HepG2 (cell line): Measurements from ENCODE around the gene SVBP. TPM values are rescaled to one million over a fixed set of nuclear protein-coding genes. Genes with fewer than 3 reads are reported as not detected.

Experiments used
- ATAC-seq: fragments of 200-7000 bp; cut with Tn5 transposase; 3 replicates; pipeline ENCODE4 v1.9.1; 2020; ENCODE audit warnings: mild to moderate bottlenecking, moderate library complexity
- BruUV-seq: library from RNA; stranded (reverse); fragments of 400-500 nt; replicated peaks from 2 replicates; lab custom pipeline; 2021; lab: Mats Ljungman, UMichigan
- CTCF ChIA-PET: fragments of 300-600 bp; formaldehyde crosslinking; extraction: SDS; loops from one replicate; lab custom pipeline; 2021; ENCODE audit warnings: low total read pairs, inconsistent platforms, low intra/inter-chr PET ratio; lab: Yijun Ruan, JAX
- POLR2A ChIA-PET: fragments of 350-600 bp; sonication (Branson Sonifier 250); formaldehyde crosslinking; loops from one replicate; lab custom pipeline; 2020; ENCODE audit warnings: antibody characterized with exemption, inconsistent platforms; lab: Yijun Ruan, JAX
- DNase-seq: peaks from one replicate; pipeline ENCODE4 v3.0.0-alpha.2; 2015; ENCODE audit warnings: low spot score
- FAIRE-seq: peaks from 3 replicates; lab custom pipeline; 2011; peaks lifted over from hg19 to GRCh38; lab: Jason Lieb, UNC
- H2AFZ ChIP-seq: one replicate; pipeline ENCODE4 v1.6.1; 2011; ENCODE audit warnings: low read length, inconsistent platforms
- H3K27ac ChIP-seq: fragments of 300-600 bp; 3 replicates; pipeline ENCODE4 v1.8.0; 2011; ENCODE audit warnings: mixed run types, mild to moderate bottlenecking, mixed read lengths, low read length, inconsistent platforms; ENCODE audit not compliant: insufficient read depth; ENCODE audit errors: extremely low read length
- H3K27me3 ChIP-seq, 2 experiments: fragments of 200-600 bp in 1 of 2; 2 replicates in 1 of 2; 3 replicates in 1 of 2; pipeline versions ENCODE4 v1.6.0 to v1.8.0; 2011; ENCODE audit warnings: low read length in 2 of 2, mild to moderate bottlenecking in 2 of 2, moderate library complexity in 2 of 2, inconsistent platforms in 1 of 2; ENCODE audit not compliant: insufficient read depth in 2 of 2, control insufficient read depth in 1 of 2
- H3K36me3 ChIP-seq, 2 experiments: fragments of 200-600 bp in 1 of 2; replicated peaks in 1 of 2; 2 replicates in 1 of 2; 3 replicates in 1 of 2; pipeline versions ENCODE4 v1.5.1 to v1.8.0; 2011; ENCODE audit warnings: low read length in 2 of 2, inconsistent platforms in 1 of 2; ENCODE audit not compliant: insufficient read depth in 2 of 2, control insufficient read depth in 1 of 2
- H3K4me1 ChIP-seq: 2 replicates; pipeline ENCODE4 v1.5.1; 2012; ENCODE audit warnings: low read length, inconsistent platforms; ENCODE audit not compliant: insufficient read depth
- H3K4me2 ChIP-seq: 2 replicates; pipeline ENCODE4 v1.6.0; 2011; ENCODE audit warnings: low read depth, low read length, inconsistent platforms
- H3K4me3 ChIP-seq, 3 experiments: fragments of 200-600 bp in 1 of 3; sonication (generic), shearing (Covaris generic) in 1 of 3; replicated peaks in 1 of 3; 2 replicates each; pipeline ENCODE4 v1.5.1; 2011 to 2016; ENCODE audit warnings: low read length in 3 of 3, inconsistent platforms in 2 of 3, low read depth in 2 of 3, mild to moderate bottlenecking in 2 of 3, control low read depth in 1 of 3, mixed read lengths in 1 of 3; ENCODE audit not compliant: insufficient read depth in 1 of 3
- H3K79me2 ChIP-seq: one replicate; pipeline ENCODE4 v1.6.1; 2011; ENCODE audit warnings: low read length, inconsistent platforms; ENCODE audit not compliant: insufficient read depth
- H3K9ac ChIP-seq: 2 replicates; pipeline ENCODE4 v1.6.0; 2011; ENCODE audit warnings: mild to moderate bottlenecking, low read depth, low read length, inconsistent platforms; ENCODE audit not compliant: insufficient read depth
- H3K9me3 ChIP-seq: 2 replicates; pipeline ENCODE4 v1.5.1; 2012; ENCODE audit warnings: mild to moderate bottlenecking, low read length
- H4K20me1 ChIP-seq: 2 replicates; pipeline ENCODE4 v1.6.0; 2011; ENCODE audit warnings: inconsistent platforms, mild to moderate bottlenecking, low read length, moderate library complexity; ENCODE audit not compliant: insufficient read depth
- ATRX ChIP-seq: sonication (generic); formaldehyde crosslinking; IDR thresholded peaks from 2 replicates; pipeline ENCODE4 v1.4.0; 2020; ENCODE audit warnings: missing genetic modification reagents, borderline replicate concordance
- IKZF4 ChIP-seq: sonication (generic); formaldehyde crosslinking; IDR thresholded peaks from 2 replicates; pipeline ENCODE4 v1.5.1; 2020; ENCODE audit warnings: borderline replicate concordance, mild to moderate bottlenecking, low read depth, missing genetic modification reagents; ENCODE audit errors: not compliant biosample characterization
- KMT2B ChIP-seq: IDR thresholded peaks from 2 replicates; pipeline ENCODE4 v1.6.1; 2016; ENCODE audit warnings: missing genetic modification reagents, missing compliant biosample characterization
- MED8 ChIP-seq: sonication (generic); formaldehyde crosslinking; IDR thresholded peaks from 2 replicates; pipeline ENCODE4 v1.8.1; 2023; ENCODE audit warnings: mild to moderate bottlenecking, missing genetic modification reagents; ENCODE audit not compliant: insufficient replicate concordance
- POLR2G ChIP-seq: fragments of 200-400 bp; formaldehyde crosslinking; IDR thresholded peaks from 2 replicates; pipeline ENCODE4 v1.6.1; 2018; ENCODE audit warnings: mild to moderate bottlenecking, low read depth, low read length, moderate library complexity
- SRSF1 ChIP-seq: fragments of 200-400 bp; formaldehyde crosslinking; optimal IDR thresholded peaks from 2 replicates; pipeline ENCODE3; 2017; ENCODE audit warnings: mild to moderate bottlenecking, low read depth, low read length, moderate library complexity
- TFAP4 ChIP-seq: sonication (generic); IDR thresholded peaks from 2 replicates; pipeline ENCODE4 v1.6.1; 2016; ENCODE audit warnings: low read depth, borderline replicate concordance
- whole genome bisulfite sequencing: methylation state at CpG from one replicate; pipeline ENCODE4 v1.1.6; 2017; ENCODE audit warnings: low lambda C conversion rate; 5-methylcytosine and 5-hydroxymethylcytosine counted together
- in situ Hi-C: cut with HindIII; loops from 2 replicates; pipeline ENCODE4 v1.10.0; 2017; ENCODE audit warnings: low pct_unique_long_range_greater_than_20kb; ENCODE audit not compliant: extremely low pct_ligation_motif_present
- intact Hi-C: fragments of 100-400 bp; cut with micrococcal nuclease; formaldehyde crosslinking; loops from one replicate; pipeline ENCODE4 v1.10.0; 2022; ENCODE audit not compliant: unreplicated experiment
- polyA plus RNA-seq, 8 experiments: library from polyadenylated mRNA; depleted of rRNA in 3 of 8; stranded (reverse) in 7 of 8; unstranded in 1 of 8; fragments of >200 nt; fragmentation: Illumina TruSeq in 4 of 8; extraction: Trizol in 4 of 8; gene quantifications; 2 replicates each; pipeline versions ENCODE4 v1.2.1 to v1.2.3, GENCODE V29; 2011 to 2016; ENCODE audit warnings: low read depth in 4 of 8, missing spikeins in 1 of 8, mixed read lengths in 1 of 8; ENCODE audit not compliant: insufficient read depth in 1 of 8
- total RNA-seq, 5 experiments: library from RNA; depleted of rRNA; stranded (reverse); fragments of >200 nt; fragmentation: Illumina TruSeq; extraction: Trizol; gene quantifications; 2 replicates each; pipeline ENCODE4 v1.2.3, GENCODE V29; 2016; ENCODE audit warnings: low read depth in 1 of 5

SVBP gene
- total and polyA plus RNA-seq, 2 of the 13 experiments (the other 11 are each of a cell fraction or from before 2014, with no cell fraction given), result 28.8 to 48.2 TPM

GRCh38 chr1:42852608-42852980 is 35.4 kb upstream of the SVBP start:
- peaks cover 2 to 21% of the 10 kb centered on the region in 2 experiments; a peak in 3 of 5 replicates for H3K36me3 ChIP-seq
- FAIRE-seq, result no peak
- TF ChIP-seq TFAP4 (peak; percentile 44; the same call in 1 of the 2 replicates), ATRX (CRISPR knock-in tag) (no peak)
- no TSS peak for BruUV-seq
- H3K4me2 ChIP-seq, result no peak overlapping the region
- no peak for DNase-seq
- H3K79me2 ChIP-seq, result peaks cover 9% of the 10 kb centered on the region
- no peaks in the 10 kb centered on the region for H3K27me3 ChIP-seq
- in situ Hi-C loops, result no loop called here
- H3K27ac ChIP-seq, result no peak overlapping the region
- H3K4me1 ChIP-seq, result peaks cover 31% of the 10 kb centered on the region
- intact Hi-C loops, result no loop called here
- H3K9me3 ChIP-seq, result no peaks in the 10 kb centered on the region
- WGBS, result 54% methylated on average over 2 of the region's 2 CpGs
- H3K9ac ChIP-seq, result no peak overlapping the region
- CTCF ChIA-PET, result no interaction called here
- POLR2A ChIA-PET, result no interaction called here
- no peak; the same call in 2 of the 3 replicates for ATAC-seq
- H4K20me1 ChIP-seq, result no peaks in the 10 kb centered on the region
- no peak overlapping the region for H3K4me3 ChIP-seq
- no peak overlapping the region for H2AFZ ChIP-seq

- ATAC-seq, result no peak
- in situ Hi-C loops (no loop called here), intact Hi-C loops (no loop called here)
- H3K9me3 ChIP-seq, result no peaks in the 10 kb centered on the region
- BruUV-seq, result no TSS peak
- TF ChIP-seq KMT2B (CRISPR knock-in tag) (no peak), MED8 (no peak), IKZF4 (CRISPR knock-in tag) (no peak), SRSF1 (no peak), POLR2G (0 out of 2 replicates have a peak, but pooled peaks have one; percentile 3)
- no peaks in the 10 kb centered on the region; a peak in 1 of 5 replicates for H3K27me3 ChIP-seq
- POLR2A ChIA-PET, result no interaction called here
- peaks cover 2 to 21% of the 10 kb centered on the region in 2 experiments; a peak in 3 of 5 replicates for H3K36me3 ChIP-seq
- H3K9ac ChIP-seq, result no peak overlapping the region
- no peak overlapping the region for H3K4me2 ChIP-seq
- no peak overlapping the region for H3K4me3 ChIP-seq
- peaks cover 13% of the 10 kb centered on the region for H3K79me2 ChIP-seq
- 94% methylated on average over 2 of the region's 2 CpGs for WGBS
- CTCF ChIA-PET, result no interaction called here
- no peak overlapping the region for H2AFZ ChIP-seq
- no peak for FAIRE-seq
- no peak for DNase-seq
- no peak overlapping the region for H3K27ac ChIP-seq
- peaks cover 35% of the 10 kb centered on the region for H3K4me1 ChIP-seq
- no peaks in the 10 kb centered on the region for H4K20me1 ChIP-seq
Measured at GRCh38 chr1:42851960-42852607, 34.9 kb upstream of the SVBP start.
